Measurements from ENCODE around the gene LYPLA2. TPM values are rescaled to one million over a fixed set of nuclear protein-coding genes. Genes with fewer than 3 reads are reported as not detected.

LYPLA2 gene
- total and polyA plus RNA-seq, 2 of the 8 experiments (the other 6 are each of a cell fraction or from before 2014, with no cell fraction given) = 138 to 211 TPM

DNA sequence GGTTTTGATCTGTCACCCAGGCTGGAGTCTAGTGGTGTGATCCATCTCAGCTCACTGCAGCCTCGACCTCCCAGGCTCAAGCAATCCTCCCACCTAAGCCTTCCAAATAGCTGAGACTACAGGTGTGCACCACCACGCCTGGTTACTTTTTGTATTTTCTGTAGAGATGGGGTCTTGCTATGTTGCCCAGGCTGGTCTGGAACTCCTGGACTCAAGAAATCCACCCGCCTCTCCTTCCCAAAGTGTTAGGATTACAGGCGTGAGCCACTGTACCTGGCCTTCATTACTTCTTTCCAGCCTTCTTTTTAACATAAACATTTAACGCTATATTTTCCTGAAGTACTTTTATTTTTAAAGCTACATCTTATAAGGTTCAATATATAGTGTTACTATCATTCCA lies 52.7 kb downstream of the LYPLA2 start (continued):
- TF ChIP-seq, protein P1, sequence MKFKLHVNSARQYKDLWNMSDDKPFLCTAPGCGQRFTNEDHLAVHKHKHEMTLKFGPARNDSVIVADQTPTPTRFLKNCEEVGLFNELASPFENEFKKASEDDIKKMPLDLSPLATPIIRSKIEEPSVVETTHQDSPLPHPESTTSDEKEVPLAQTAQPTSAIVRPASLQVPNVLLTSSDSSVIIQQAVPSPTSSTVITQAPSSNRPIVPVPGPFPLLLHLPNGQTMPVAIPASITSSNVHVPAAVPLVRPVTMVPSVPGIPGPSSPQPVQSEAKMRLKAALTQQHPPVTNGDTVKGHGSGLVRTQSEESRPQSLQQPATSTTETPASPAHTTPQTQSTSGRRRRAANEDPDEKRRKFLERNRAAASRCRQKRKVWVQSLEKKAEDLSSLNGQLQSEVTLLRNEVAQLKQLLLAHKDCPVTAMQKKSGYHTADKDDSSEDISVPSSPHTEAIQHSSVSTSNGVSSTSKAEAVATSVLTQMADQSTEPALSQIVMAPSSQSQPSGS (IDR thresholded peaks at IDR 0.05; ENCODE audit: low read length) = no peak
- TF ChIP-seq CHD2 (IDR thresholded peaks at IDR 0.05; ENCODE audit: low read length) = no peak
- no peak for TF ChIP-seq CHD1 (IDR thresholded peaks at IDR 0.05; ENCODE audit: low read depth, low read length)
- no peak for TF ChIP-seq JUND (IDR thresholded peaks at IDR 0.05; ENCODE audit: low read length)

Other genes with a start within 250 kb of the LYPLA2 start
- 240 and 252 TPM in 2 replicates for gene ID3, start 231.6 kb upstream of the LYPLA2 start, total RNA-seq (2021; fragmentation: NEBNext Ultra II Directional; extraction: Animal tissue kit (Norgen Biotek cat#: 25700))
- gene ID3, start 231.6 kb upstream of the LYPLA2 start, polyA plus RNA-seq (2011; rRNA removed) = 304 and 490 TPM in 2 replicates
- gene RPL11, start 99.3 kb upstream of the LYPLA2 start, total RNA-seq (2021; fragmentation: NEBNext Ultra II Directional; extraction: Animal tissue kit (Norgen Biotek cat#: 25700)) = 1,426 and 1,499 TPM in 2 replicates
- 760 and 1,192 TPM in 2 replicates for gene RPL11, start 99.3 kb upstream of the LYPLA2 start, polyA plus RNA-seq (2011; rRNA removed)
- 56.9 and 61.1 TPM in 2 replicates for gene ELOA, start 47.7 kb upstream of the LYPLA2 start, total RNA-seq (2021; fragmentation: NEBNext Ultra II Directional; extraction: Animal tissue kit (Norgen Biotek cat#: 25700))
- 12.3 and 15.7 TPM in 2 replicates for gene ELOA, start 47.7 kb upstream of the LYPLA2 start, polyA plus RNA-seq (2011; rRNA removed)
- 65.0 and 68.8 TPM in 2 replicates for gene PITHD1, start 12.7 kb upstream of the LYPLA2 start, total RNA-seq (2021; fragmentation: NEBNext Ultra II Directional; extraction: Animal tissue kit (Norgen Biotek cat#: 25700))
- gene PITHD1, start 12.7 kb upstream of the LYPLA2 start, polyA plus RNA-seq (2011; rRNA removed) = 50.4 and 67.4 TPM in 2 replicates
- 26.0 and 29.9 TPM in 2 replicates for gene GALE, start 9.6 kb downstream of the LYPLA2 start, total RNA-seq (2021; fragmentation: NEBNext Ultra II Directional; extraction: Animal tissue kit (Norgen Biotek cat#: 25700))
- 33.9 and 36.1 TPM in 2 replicates for gene GALE, start 9.6 kb downstream of the LYPLA2 start, polyA plus RNA-seq (2011; rRNA removed)
- 13.7 and 15.6 TPM in 2 replicates for gene HMGCL, start 34.3 kb downstream of the LYPLA2 start, total RNA-seq (2021; fragmentation: NEBNext Ultra II Directional; extraction: Animal tissue kit (Norgen Biotek cat#: 25700))
- gene HMGCL, start 34.3 kb downstream of the LYPLA2 start, polyA plus RNA-seq (2011; rRNA removed) = 19.5 and 24.3 TPM in 2 replicates
- gene FUCA1, start 77.1 kb downstream of the LYPLA2 start, total RNA-seq (2021; fragmentation: NEBNext Ultra II Directional; extraction: Animal tissue kit (Norgen Biotek cat#: 25700)) = 6.4 and 7.1 TPM in 2 replicates
- gene FUCA1, start 77.1 kb downstream of the LYPLA2 start, polyA plus RNA-seq (2011; rRNA removed) = 4.0 and 5.9 TPM in 2 replicates
- not detected in 2 replicates for gene CNR2, start 122.2 kb downstream of the LYPLA2 start, total RNA-seq (2021; fragmentation: NEBNext Ultra II Directional; extraction: Animal tissue kit (Norgen Biotek cat#: 25700))
- gene CNR2, start 122.2 kb downstream of the LYPLA2 start, polyA plus RNA-seq (2011; rRNA removed) = not detected in 2 replicates
- gene PNRC2, start 168.7 kb downstream of the LYPLA2 start, total RNA-seq (2021; fragmentation: NEBNext Ultra II Directional; extraction: Animal tissue kit (Norgen Biotek cat#: 25700)) = 139 and 147 TPM in 2 replicates
- gene PNRC2, start 168.7 kb downstream of the LYPLA2 start, polyA plus RNA-seq (2011; rRNA removed) = 57.5 and 84.0 TPM in 2 replicates
- gene SRSF10, start 189.2 kb downstream of the LYPLA2 start, total RNA-seq (2021; fragmentation: NEBNext Ultra II Directional; extraction: Animal tissue kit (Norgen Biotek cat#: 25700)) = 194 TPM in 2 replicates
- 155 and 164 TPM in 2 replicates for gene SRSF10, start 189.2 kb downstream of the LYPLA2 start, polyA plus RNA-seq (2011; rRNA removed)

All from H1 (cell line).